ENCODE measurements around the gene PBX1.

Gene PBX1

GRCh38 chr1:164596172-164596571 is 37.2 kb downstream of the PBX1 start:
- DNase-seq = no peak
- no peaks in the 10 kb centered on the region for H3K79me2 ChIP-seq (ENCODE audit: low read length)
- no peaks in the 10 kb centered on the region for H3K36me3 ChIP-seq (replicated peaks; ENCODE audit: insufficient read depth, low read length)
- H3K4me1 ChIP-seq (ENCODE audit: low read length) = peaks cover under 1% of the 10 kb centered on the region; the same call in 1 of the 2 replicates
- no peak overlapping the region for H3K4me2 ChIP-seq (ENCODE audit: low read depth, low read length)
- no peaks in the 10 kb centered on the region for H3F3A ChIP-seq (ENCODE audit: insufficient read depth, low read length)
- H4K20me1 ChIP-seq (ENCODE audit: insufficient read depth, low read length) = no peaks in the 10 kb centered on the region
- H3K9ac ChIP-seq (ENCODE audit: low read length) = no peak overlapping the region
- H2AFZ ChIP-seq (ENCODE audit: low read length) = no peak overlapping the region
- no peaks in the 10 kb centered on the region for H3K9me3 ChIP-seq (replicated peaks; ENCODE audit: insufficient read depth, low read length)
- TF ChIP-seq CTCF (IDR thresholded peaks at IDR 0.05; ENCODE audit: low read length) = no peak
- TF ChIP-seq EZH2 (optimal IDR thresholded peaks at IDR 0.05; ENCODE audit: low read depth, low read length) = no peak
- TF ChIP-seq EZH2phosphoT487 (IDR thresholded peaks at IDR 0.05; ENCODE audit: low read length) = no peak
- no peak overlapping the region for H3K4me3 ChIP-seq (ENCODE audit: low read length)
- no peak overlapping the region for H3K27ac ChIP-seq (ENCODE audit: low read length)
- no peaks in the 10 kb centered on the region for H3K27me3 ChIP-seq (replicated peaks; ENCODE audit: insufficient read depth, low read length)
- no peaks in the 10 kb centered on the region for H3K9me2 ChIP-seq (replicated peaks; ENCODE audit: insufficient read depth, low read length)

- H3K36me3 ChIP-seq (replicated peaks; ENCODE audit: insufficient read depth, low read length) = no peaks in the 10 kb centered on the region
- H3K9ac ChIP-seq (ENCODE audit: low read length) = no peak overlapping the region
- H3K79me2 ChIP-seq (ENCODE audit: low read length) = no peaks in the 10 kb centered on the region
- no peaks in the 10 kb centered on the region for H4K20me1 ChIP-seq (ENCODE audit: insufficient read depth, low read length)
- peaks cover 18% of the 10 kb centered on the region for H3K4me1 ChIP-seq (ENCODE audit: low read length)
- TF ChIP-seq CTCF (IDR thresholded peaks at IDR 0.05; ENCODE audit: low read length) (no peak), EZH2phosphoT487 (IDR thresholded peaks at IDR 0.05; ENCODE audit: low read length) (no peak), EZH2 (optimal IDR thresholded peaks at IDR 0.05; ENCODE audit: low read depth, low read length) (no peak)
- no peaks in the 10 kb centered on the region for H3K9me2 ChIP-seq (replicated peaks; ENCODE audit: insufficient read depth, low read length)
- H3F3A ChIP-seq (ENCODE audit: insufficient read depth, low read length) = peaks cover 18% of the 10 kb centered on the region
- no peak overlapping the region for H3K27ac ChIP-seq (ENCODE audit: low read length)
- no peak overlapping the region for H2AFZ ChIP-seq (ENCODE audit: low read length)
- H3K4me2 ChIP-seq (ENCODE audit: low read depth, low read length) = no peak overlapping the region
- no peaks in the 10 kb centered on the region for H3K9me3 ChIP-seq (replicated peaks; ENCODE audit: insufficient read depth, low read length)
- no peak for DNase-seq
- H3K27me3 ChIP-seq (replicated peaks; ENCODE audit: insufficient read depth, low read length) = no peaks in the 10 kb centered on the region
- no peak overlapping the region for H3K4me3 ChIP-seq (ENCODE audit: low read length)
Measured at GRCh38 chr1:164598719-164599118, 39.7 kb downstream of the PBX1 start.

- Histone ChIP-seq H3F3A (ENCODE audit: insufficient read depth, low read length) (peaks cover 18% of the 10 kb centered on the region), H3K36me3 (replicated peaks; ENCODE audit: insufficient read depth, low read length) (no peaks in the 10 kb centered on the region), H3K9me3 (replicated peaks; ENCODE audit: insufficient read depth, low read length) (no peaks in the 10 kb centered on the region), H3K9me2 (replicated peaks; ENCODE audit: insufficient read depth, low read length) (no peaks in the 10 kb centered on the region), H2AFZ (ENCODE audit: low read length) (no peak overlapping the region), H3K4me1 (ENCODE audit: low read length) (peaks cover 21% of the 10 kb centered on the region), H3K9ac (ENCODE audit: low read length) (no peak overlapping the region), H3K27ac (ENCODE audit: low read length) (no peak overlapping the region), H3K4me3 (ENCODE audit: low read length) (no peak overlapping the region), H4K20me1 (ENCODE audit: insufficient read depth, low read length) (no peaks in the 10 kb centered on the region), H3K4me2 (ENCODE audit: low read depth, low read length) (no peak overlapping the region), H3K79me2 (ENCODE audit: low read length) (peaks cover 2% of the 10 kb centered on the region; the same call in 1 of the 2 replicates), H3K27me3 (replicated peaks; ENCODE audit: insufficient read depth, low read length) (no peaks in the 10 kb centered on the region)
- TF ChIP-seq CTCF (IDR thresholded peaks at IDR 0.05; ENCODE audit: low read length) = no peak
- TF ChIP-seq EZH2phosphoT487 (IDR thresholded peaks at IDR 0.05; ENCODE audit: low read length) = no peak
- no peak for TF ChIP-seq EZH2 (optimal IDR thresholded peaks at IDR 0.05; ENCODE audit: low read depth, low read length)
- DNase-seq = no peak
Measured at GRCh38 chr1:164599272-164599671, 40.3 kb downstream of the PBX1 start.
